ENCODE data around the gene KCNAB2.
"Not testable (repeated sequence)": the region's sequence is repeated elsewhere in the genome, so short reads cannot be mapped to it uniquely, and the experiment has no call there.

Gene KCNAB2

DNA sequence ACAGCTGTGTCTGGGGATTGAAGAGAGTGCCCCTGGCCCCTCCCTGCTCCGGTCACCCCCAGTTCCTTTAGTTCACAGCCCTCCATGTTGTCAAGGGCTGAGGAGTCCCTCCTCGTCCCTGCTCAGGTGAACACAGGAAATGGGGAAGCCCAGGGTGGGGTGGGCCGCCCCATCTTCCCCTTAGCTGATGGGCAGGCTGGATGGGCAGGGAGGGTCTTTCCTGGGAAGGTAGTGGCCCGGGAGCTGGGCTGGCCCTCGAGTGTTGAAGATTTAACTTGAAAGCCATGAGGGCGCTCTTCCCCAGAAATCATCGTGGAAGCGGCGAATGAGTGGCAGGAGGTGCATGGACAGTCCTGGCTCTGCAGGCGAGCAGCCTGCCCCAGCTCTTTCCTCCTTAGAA is 35.1 kb upstream of the KCNAB2 start:
- DNase-seq (ENCODE audit: low read depth), result no peak

- DNase-seq (ENCODE audit: low read depth), result no peak
These were observed 34.3 kb upstream of the KCNAB2 start for GRCh38 chr1:6011161-6011945.

GRCh38 chr1:6011946-6012258 is 33.8 kb upstream of the KCNAB2 start:
- DNase-seq (ENCODE audit: low read depth), result no peak

DNA sequence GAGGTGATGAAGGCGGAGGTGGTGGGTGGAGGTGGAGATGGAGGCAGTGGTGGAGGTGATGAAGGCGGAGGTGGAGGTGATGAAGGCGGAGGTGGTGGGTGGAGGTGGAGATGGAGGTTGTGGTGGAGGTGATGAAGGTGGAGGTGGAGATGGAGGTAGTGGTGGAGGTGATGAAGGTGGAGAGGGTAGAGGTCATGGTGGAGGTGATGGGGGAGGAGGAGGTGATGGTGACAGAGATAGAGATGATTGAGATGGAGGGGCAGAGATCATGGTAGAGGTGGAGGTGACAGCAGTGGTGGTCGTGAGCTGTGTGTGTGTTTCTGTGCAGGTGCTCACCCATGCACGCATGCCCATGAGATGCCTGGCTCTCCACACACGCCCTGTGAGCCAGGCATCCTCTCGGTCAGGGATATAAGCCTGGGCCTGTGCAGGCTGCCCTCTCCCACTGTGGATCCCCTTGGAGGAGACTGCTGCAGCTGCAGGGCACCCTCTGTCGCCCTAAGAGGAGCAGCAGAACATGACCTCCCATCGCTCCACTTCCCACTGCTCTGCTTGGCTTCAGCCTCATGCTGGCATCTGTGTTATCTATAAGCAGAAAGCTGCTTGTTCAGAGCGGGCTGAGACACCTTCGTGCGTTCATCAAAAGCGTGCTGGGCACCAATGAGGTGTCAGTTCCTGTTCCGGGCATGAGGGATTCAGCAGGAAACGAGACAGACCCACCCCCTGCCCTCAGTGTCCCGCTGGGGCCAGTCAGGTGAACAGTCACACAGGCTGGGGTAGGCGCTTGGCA is 33.0 kb upstream of the KCNAB2 start:
- no peak for DNase-seq (ENCODE audit: low read depth)

- DNase-seq (ENCODE audit: low read depth), result no peak
These were observed 32.2 kb upstream of the KCNAB2 start for GRCh38 chr1:6013491-6013890.

DNA sequence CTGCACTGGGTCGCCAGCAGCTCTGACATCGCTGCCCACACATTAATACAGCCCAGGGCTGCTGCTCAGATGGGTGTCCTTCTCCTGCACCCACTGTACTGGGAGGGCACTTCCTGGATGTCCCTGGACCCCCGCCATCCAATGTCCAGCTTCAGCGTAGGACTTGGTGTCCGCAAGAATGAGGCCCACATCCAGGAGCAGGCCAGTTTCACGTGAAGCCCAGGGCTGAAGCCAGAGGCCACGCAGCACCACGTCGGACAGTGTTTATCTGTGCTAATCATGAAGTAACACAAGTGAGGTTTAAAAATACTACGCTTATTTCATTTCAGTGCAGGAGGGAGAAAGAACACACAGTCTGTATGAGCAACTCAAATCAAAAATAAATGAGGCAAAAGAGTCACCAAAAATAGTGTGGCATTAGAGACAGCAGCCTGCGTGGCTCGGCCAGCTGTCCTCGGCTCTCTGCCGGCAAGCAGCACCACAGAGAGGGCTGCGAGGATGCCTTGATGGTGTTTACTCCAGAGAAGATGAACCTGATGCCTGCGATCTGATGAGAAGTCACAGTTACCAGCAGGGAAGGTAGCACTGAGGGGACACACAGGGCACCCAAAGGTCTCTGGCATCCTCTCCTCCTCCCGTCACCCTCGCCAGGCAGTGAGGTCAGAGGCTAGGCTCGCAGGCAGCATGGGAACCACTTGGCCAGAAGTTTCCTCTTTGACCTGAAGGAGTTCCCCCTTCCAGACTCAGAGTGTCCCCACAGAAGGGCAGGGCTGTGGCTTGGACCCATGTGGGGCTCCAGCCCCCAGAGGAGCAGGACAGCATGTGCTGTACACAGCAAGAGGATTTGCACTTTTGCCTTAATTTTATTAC is 31.3 kb upstream of the KCNAB2 start:
- DNase-seq (ENCODE audit: low read depth), result no peak

DNA sequence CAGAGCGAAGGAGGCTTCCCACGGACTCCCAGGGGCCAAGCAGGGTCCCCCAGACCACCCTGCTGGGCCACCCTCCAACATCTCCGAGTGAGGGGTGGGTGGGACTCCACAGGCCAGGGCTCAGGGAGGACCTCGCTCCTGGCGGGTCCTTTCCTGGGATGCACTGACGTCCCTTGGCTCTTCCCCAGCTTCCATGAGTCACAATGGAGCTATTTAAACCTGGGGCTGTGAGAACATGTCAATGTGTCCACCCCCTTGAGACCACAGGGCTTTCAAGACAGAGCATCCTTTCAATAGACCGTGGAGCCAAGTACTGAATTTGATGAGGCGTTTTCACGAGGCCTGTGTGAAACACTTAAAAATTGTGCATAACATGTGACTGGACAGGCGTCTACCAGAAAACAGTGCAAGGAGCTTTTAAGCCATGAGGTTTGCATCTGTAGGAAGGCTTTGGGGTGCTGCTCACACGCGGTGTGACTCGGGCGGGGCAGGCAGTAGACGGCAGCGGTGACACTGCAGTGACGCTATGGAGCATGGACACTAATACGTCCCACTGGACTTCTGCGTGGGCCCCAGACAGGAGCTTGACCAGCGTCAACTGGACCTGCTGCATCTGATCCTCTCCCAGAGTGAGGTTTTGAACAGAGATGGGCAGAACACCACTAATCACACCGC is 29.4 kb upstream of the KCNAB2 start:
- DNase-seq (ENCODE audit: low read depth), result no peak

GRCh38 chr1:6017654-6018053 is 28.0 kb upstream of the KCNAB2 start:
- DNase-seq (ENCODE audit: low read depth), result not testable (repeated sequence)

DNA sequence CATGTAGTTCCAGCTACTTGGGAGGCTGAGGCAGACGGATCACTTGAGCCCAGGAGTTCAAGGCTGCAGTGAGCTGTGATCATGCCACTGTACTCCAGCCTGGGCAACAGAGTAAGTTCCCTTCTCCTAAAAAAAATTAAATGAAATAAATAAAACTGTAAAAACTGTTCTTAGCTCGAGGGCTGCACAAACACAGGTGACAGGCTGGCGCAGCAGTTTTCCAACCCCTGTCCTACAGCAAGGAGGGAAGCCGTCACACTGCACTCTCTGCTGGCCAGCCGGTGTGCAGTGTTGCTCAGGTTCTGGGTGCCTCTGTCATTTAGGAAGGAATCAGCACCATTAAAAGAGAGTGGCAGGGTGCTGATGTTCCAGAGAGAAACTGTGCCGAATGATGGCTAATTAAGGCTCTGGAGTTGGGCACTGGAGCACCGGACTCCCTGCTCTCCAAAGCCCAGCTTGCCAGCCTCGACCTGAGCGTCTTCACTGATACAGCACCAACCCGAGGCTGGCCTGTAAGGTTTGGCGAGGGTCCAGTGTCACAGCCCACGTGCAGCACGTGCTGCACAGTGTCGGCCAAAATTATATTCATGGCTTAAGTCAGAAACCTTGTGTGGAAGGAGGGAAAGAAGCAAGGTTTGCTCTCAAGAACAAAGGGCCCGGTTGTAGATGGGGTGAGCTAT is 26.4 kb upstream of the KCNAB2 start:
- no peak for DNase-seq (ENCODE audit: low read depth)

DNA sequence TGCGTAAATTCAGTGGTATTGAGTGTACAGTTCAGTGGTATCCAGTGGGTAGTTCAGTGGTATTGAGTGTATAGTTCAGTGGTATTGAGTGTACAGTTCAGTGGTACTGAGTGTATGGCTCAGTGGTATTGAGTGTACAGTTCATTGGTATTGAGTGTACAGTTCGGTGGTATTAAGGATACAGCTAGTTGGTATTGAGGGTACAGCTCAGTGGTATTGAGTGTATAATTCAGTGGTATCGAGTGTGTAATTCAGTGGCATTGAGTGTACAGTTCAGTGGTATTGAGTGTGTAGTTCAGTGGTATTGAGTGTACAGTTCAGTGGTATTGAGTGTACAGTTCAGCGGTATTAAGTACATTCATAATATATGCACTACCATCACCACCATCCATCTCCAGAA is 23.5 kb upstream of the KCNAB2 start:
- DNase-seq (ENCODE audit: low read depth), result no peak

GRCh38 chr1:6023346-6023745 is 22.3 kb upstream of the KCNAB2 start:
- no peak for DNase-seq (ENCODE audit: low read depth)

DNA sequence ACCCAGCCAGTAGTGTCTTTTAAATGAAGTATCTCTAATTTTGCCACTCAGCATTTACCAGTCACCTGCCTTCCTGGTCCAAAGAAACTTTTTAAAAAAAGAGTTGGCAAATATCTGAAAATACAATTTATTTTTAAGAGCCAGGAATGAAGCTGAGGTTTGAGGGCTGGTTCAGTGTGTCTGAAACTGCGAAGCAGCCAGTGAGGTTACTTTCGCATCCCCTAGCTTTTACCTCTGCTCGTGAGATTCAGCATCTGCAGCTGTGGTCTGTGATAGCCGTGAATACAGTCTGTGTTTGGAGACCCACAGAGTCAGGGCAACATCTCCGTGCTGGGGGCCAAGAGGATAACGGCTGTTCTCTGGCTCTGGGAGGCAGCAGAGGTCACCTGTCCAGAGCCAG is 21.3 kb upstream of the KCNAB2 start:
- DNase-seq (ENCODE audit: low read depth), result no peak

- no peak for DNase-seq (ENCODE audit: low read depth)
These were observed 20.2 kb upstream of the KCNAB2 start for GRCh38 chr1:6025269-6026094.

DNA sequence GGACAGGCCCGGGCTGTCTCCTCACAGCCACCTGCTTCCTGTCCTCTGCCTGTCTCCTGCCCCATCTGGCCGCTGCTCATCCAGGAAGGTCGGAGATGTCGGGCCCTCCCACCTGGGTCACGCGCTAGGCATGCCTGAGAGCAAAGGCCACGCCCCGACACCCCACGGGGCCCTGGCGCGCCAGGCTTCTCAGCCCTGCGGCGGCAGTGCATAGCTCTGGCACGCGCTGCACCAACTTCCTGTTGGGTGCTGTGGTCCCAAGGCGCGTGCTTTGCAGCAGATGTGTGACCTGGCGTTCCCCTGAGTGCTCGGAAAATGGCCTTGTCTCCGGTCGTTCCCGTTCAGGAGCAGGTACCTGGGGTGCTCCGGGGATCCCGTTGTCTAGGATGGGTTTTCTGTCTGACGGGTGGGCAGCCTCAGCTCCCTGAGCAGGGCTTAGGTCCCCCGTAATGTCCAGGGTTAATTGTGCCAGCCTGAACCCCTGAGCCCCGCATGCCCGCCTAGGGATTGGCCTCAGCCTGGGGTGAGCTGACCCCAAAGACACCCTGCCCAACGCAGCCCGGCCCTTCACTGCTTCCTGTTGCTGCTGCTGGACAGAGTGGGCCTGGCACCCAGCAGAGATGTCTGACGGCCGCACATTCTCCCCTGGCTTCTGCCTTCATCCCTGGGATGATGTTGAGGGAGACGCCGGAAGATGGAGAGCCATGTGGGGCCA is 19.4 kb upstream of the KCNAB2 start:
- DNase-seq (ENCODE audit: low read depth), result peak; percentile 93

- no peak for DNase-seq (ENCODE audit: low read depth)
These were observed 18.1 kb upstream of the KCNAB2 start for GRCh38 chr1:6027591-6027990.

DNA sequence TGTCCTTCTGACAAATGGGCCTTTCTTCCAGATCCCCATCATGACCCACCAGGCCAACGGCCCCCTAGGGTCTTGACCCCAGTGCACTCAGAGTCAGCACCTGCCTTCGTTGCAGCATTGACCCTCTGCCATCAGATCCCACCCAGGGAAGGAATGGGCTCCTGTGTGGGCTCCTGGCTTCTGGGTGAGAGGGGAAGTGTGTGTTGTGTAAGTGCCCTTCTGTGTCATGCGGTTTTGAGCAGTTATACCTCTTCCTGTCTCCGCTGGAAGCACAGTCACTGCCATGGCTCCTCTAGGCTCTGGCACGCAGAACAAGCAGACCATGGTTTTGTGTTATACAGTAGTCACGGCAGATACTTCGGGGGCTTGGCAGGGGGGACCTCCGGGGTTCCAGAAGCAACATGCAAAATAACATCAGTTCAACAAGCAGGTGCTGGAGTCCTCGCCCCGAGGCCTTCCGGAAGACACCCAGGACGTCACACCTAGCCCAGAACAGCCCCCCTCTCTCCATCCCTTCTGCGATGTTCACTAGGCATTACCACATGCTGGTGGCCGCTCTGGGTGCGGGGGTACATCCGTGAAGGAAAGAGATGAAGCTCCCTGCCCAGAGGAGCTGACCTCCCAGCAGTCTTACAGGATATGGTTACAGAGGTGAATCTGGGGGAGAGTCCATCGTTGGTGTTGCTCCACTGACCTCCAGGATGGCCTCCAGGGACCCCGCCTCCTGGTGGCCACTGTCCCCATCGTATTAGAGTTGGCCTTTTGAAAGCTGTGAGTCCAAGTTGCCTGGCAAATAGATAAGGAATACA is 17.4 kb upstream of the KCNAB2 start:
- DNase-seq (ENCODE audit: low read depth), result peak; percentile 38

DNA sequence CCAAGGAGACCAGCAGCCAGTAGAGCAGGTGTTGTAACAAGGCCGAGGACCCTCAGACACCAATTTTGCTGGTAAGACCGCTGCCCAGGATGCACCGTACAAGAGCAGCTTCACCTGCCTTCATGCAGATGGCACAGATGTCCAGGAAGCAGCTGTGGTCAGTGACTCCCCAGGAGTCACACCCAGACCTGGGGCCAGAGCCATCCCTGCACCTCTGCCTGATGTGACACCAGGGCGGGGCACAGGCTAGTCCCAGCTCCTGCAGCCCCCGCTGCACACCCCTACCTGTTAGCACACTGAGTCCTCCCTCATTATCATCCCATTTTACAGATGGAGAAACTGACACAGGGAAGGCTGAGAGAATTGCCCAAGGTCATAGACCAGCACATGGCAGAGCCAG is 16.3 kb upstream of the KCNAB2 start:
- DNase-seq (ENCODE audit: low read depth), result no peak

DNA sequence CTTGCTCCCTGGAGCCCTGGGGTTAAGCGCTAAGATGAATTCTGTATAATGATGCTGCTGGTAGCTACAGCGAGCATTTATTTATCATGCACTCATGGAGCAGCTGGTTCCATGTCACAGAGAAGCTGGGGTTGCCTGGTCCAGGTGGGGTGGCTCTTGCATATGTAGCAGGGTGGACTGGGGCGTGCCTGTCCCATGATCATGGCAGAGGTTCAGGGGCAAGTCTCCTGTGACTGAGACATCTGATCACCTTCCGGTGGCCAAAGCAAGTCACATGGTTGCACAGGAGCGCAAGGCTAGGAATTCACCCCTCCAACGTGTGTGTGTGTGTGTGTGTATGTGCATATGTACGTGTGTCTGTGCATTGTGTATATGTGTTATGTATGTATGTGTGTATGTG is 15.6 kb upstream of the KCNAB2 start:
- no peak for DNase-seq (ENCODE audit: low read depth)
